Endothelial cell (in vitro differentiated cells): ENCODE data around the gene ANKRD28. TPM values are rescaled to one million over a fixed set of nuclear protein-coding genes. Genes with fewer than 3 reads are reported as not detected.
A peak's percentile ranks its signal among the peaks of the same experiment; 100 is the strongest.
"Not testable (repeated sequence)": the region's sequence is repeated elsewhere in the genome, so short reads cannot be mapped to it uniquely, and the experiment has no call there.

Experiments
- DNase-seq: peaks from one replicate; pipeline ENCODE4 v3.0.0; 2021; ENCODE audit warnings: low spot score
- H3K27ac Mint-ChIP-seq: one replicate; pipeline ENCODE4 v1.8.0; 2021; ENCODE audit warnings: mixed read lengths, inconsistent platforms; ENCODE audit not compliant: unreplicated experiment
- H3K27me3 Mint-ChIP-seq: one replicate; pipeline ENCODE4 v1.8.0; 2021; ENCODE audit warnings: mild to moderate bottlenecking, moderate library complexity, mixed read lengths, inconsistent platforms; ENCODE audit not compliant: unreplicated experiment
- H3K36me3 Mint-ChIP-seq: one replicate; pipeline ENCODE4 v1.8.0; 2021; ENCODE audit warnings: mild to moderate bottlenecking, low read depth, mixed read lengths, inconsistent platforms; ENCODE audit not compliant: unreplicated experiment
- H3K4me1 Mint-ChIP-seq: one replicate; pipeline ENCODE4 v1.8.0; 2021; ENCODE audit warnings: mild to moderate bottlenecking, mixed read lengths, inconsistent platforms; ENCODE audit not compliant: unreplicated experiment
- H3K4me3 Mint-ChIP-seq: one replicate; pipeline ENCODE4 v1.8.0; 2021; ENCODE audit warnings: mild to moderate bottlenecking, mixed read lengths, inconsistent platforms; ENCODE audit not compliant: unreplicated experiment
- H3K9me3 Mint-ChIP-seq: one replicate; pipeline ENCODE4 v1.8.0; 2021; ENCODE audit warnings: mixed read lengths, inconsistent platforms; ENCODE audit not compliant: unreplicated experiment
- CTCF ChIP-seq: fragments of 200-600 bp; sonication (generic); IDR thresholded peaks from one replicate; pipeline ENCODE4 v1.5.0; 2021; ENCODE audit warnings: antibody characterized with exemption; ENCODE audit not compliant: unreplicated experiment
- long read RNA-seq: library from polyadenylated mRNA; unstranded; transcript quantifications from one replicate; pipeline ENCODE4 v2.0.0, GENCODE V29; 2020; ENCODE audit not compliant: unreplicated experiment
- total RNA-seq: library from RNA; stranded (reverse); fragmentation: NEBNext Ultra II Directional; extraction: Animal tissue kit (Norgen Biotek cat#: 25700); gene quantifications from one replicate; pipeline ENCODE4 v1.2.1, GENCODE V29; 2021; ENCODE audit not compliant: unreplicated experiment

ANKRD28 gene
- 22.6 TPM for total RNA-seq
- long read RNA-seq = 0 reads

DNA sequence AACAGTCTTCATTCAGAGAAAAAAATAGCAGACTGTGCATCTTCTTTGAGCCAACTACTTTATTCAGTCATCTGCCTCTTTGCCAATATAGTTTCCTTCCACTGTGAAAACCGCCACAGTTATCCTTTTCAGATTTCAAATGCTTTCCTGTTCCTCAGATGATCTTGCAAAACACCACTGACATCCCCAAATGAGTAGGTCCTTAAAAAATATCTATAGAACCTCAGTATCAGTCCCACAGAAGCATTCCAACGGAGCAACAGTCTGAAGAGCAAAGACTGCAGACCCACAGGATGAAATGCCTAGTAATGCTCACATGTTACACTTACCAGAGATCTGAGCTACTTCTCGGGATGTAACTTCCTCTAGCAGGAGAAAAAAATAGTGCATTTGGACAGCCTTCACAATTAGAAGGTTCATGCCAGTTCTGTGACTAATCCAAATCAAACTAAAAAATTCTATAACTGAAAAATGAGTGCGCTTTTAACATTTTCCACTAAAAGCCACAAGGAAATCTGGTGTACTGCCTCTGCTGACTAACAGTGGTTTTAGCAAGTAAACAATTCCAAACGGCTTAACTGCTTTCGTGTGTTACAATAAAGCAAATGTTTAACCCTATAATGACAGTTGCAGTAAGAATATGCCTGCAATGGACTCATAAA lies at the start of gene ANKRD28:
Gene ANKRD28, minus strand, starts transcription at position 338 of the 662 bp plus-strand sequence. CDS start 1,458 bp downstream, outside the sequence.
- H3K27me3 Mint-ChIP-seq = no peaks in the 10 kb centered on the region
- no peaks in the 10 kb centered on the region for H3K36me3 Mint-ChIP-seq
- DNase-seq = peak; percentile 3
- H3K27ac Mint-ChIP-seq = peak within 1 kb of the TSS; percentile 93
- H3K4me3 Mint-ChIP-seq = peak within 1 kb of the TSS; percentile 83
- H3K4me1 Mint-ChIP-seq = peaks cover 9% of the 10 kb centered on the region
- TF ChIP-seq CTCF = no peak
- no peaks in the 10 kb centered on the region for H3K9me3 Mint-ChIP-seq

GRCh38 chr3:15847239-15847638 lies 49.5 kb upstream of the ANKRD28 start:
- H3K9me3 Mint-ChIP-seq = no peaks in the 10 kb centered on the region
- no peaks in the 10 kb centered on the region for H3K36me3 Mint-ChIP-seq

GRCh38 chr3:15846606-15847005 lies 48.8 kb upstream of the ANKRD28 start:
- H3K27ac Mint-ChIP-seq = no peak overlapping the region
- H3K4me3 Mint-ChIP-seq = no peak overlapping the region
- DNase-seq = no peak
- H3K9me3 Mint-ChIP-seq = no peaks in the 10 kb centered on the region
- H3K27me3 Mint-ChIP-seq = peaks cover 3% of the 10 kb centered on the region
- no peaks in the 10 kb centered on the region for H3K36me3 Mint-ChIP-seq
- no peaks in the 10 kb centered on the region for H3K4me1 Mint-ChIP-seq
- TF ChIP-seq CTCF = no peak

More at GRCh38 chr3:15847239-15847638, 49.5 kb upstream of the ANKRD28 start:
- Mint-ChIP-seq H3K27me3 (peaks cover 3% of the 10 kb centered on the region), H3K27ac (no peak overlapping the region), H3K4me3 (no peak overlapping the region), H3K4me1 (no peaks in the 10 kb centered on the region)
- no peak for DNase-seq
- TF ChIP-seq CTCF = no peak

GRCh38 chr3:15845475-15845874 lies 47.7 kb upstream of the ANKRD28 start:
- H3K4me3 Mint-ChIP-seq = no peak overlapping the region
- DNase-seq = no peak
- no peak overlapping the region for H3K27ac Mint-ChIP-seq
- peaks cover 3% of the 10 kb centered on the region for H3K27me3 Mint-ChIP-seq
- H3K36me3 Mint-ChIP-seq = peaks cover 2% of the 10 kb centered on the region
- TF ChIP-seq CTCF = no peak
- no peaks in the 10 kb centered on the region for H3K9me3 Mint-ChIP-seq
- no peaks in the 10 kb centered on the region for H3K4me1 Mint-ChIP-seq

GRCh38 chr3:15844889-15845288 lies 47.1 kb upstream of the ANKRD28 start:
- Mint-ChIP-seq H3K4me3 (no peak overlapping the region), H3K9me3 (no peaks in the 10 kb centered on the region), H3K27me3 (peaks cover 3% of the 10 kb centered on the region), H3K27ac (no peak overlapping the region), H3K4me1 (no peaks in the 10 kb centered on the region), H3K36me3 (peaks cover 5% of the 10 kb centered on the region)
- DNase-seq = no peak
- no peak for TF ChIP-seq CTCF

DNA sequence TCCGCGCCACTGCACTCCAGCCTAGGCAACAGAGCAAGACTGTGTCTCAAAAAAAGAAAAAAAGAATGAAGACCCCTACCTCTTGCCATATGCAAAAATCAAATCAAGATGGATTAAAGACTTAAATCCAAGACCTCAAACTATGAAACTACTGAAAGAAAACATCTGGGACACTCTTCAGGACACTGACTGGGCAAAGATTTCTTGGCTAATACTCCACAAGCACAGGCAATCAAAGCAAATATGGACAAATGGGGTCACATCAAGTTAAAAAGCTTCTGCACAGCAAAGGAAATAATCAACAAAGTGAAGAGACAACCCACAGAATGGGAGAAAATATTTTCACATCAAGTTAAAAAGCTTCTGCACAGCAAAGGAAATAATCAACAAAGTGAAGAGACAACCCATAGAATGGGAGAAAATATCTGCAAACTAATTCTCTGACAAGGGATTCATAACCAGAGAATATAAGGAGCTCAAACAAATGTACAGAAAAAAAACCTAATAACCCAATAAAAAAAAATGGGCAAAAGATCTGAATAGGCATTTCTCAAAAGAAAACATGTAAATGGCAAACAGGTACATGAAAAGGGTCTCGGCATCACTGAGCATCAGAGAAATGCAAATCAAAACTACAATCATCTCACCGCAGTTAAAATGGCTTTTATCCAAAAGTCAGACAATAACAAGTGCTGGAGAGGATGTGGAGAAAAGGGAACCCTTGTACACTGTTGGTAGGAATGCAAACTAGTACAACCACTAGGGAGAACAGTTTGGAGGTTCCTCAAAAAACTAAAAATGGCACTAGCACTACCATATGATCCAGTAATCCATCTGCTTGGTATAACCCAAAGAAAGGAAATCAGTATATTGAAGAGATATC lies 43.6 kb upstream of the ANKRD28 start:
- H3K4me1 Mint-ChIP-seq, H3K9me3 Mint-ChIP-seq, H3K27me3 Mint-ChIP-seq, DNase-seq, H3K4me3 Mint-ChIP-seq, H3K27ac Mint-ChIP-seq, H3K36me3 Mint-ChIP-seq: not testable (repeated sequence)
